Keratinocyte (primary cell): ENCODE data around the gene AFG1L. TPM values are rescaled to one million over a fixed set of nuclear protein-coding genes. Genes with fewer than 3 reads are reported as not detected.

ENCODE experiments used
- DNase-seq: peaks from one replicate; pipeline ENCODE4 v3.0.0-alpha.2; 2011; ENCODE audit warnings: low read depth, missing footprints, low spot score
- FAIRE-seq: peaks from 2 replicates; lab custom pipeline; 2011; peaks lifted over from hg19 to GRCh38; lab: Jason Lieb, UNC
- H2AFZ ChIP-seq: 2 replicates; pipeline ENCODE4 v1.6.0; 2012; ENCODE audit warnings: low read length, control low read depth, inconsistent platforms; ENCODE audit not compliant: control insufficient read depth
- H3K27ac ChIP-seq: 2 replicates; pipeline ENCODE4 v1.5.1; 2011; ENCODE audit warnings: low read length; ENCODE audit not compliant: control insufficient read depth, insufficient read depth
- H3K27me3 ChIP-seq: 3 replicates; pipeline ENCODE4 v1.6.0; 2011; ENCODE audit warnings: low read length; ENCODE audit not compliant: control insufficient read depth, insufficient read depth; ENCODE audit errors: extremely low read depth
- H3K36me3 ChIP-seq, 2 experiments: 2 replicates in 1 of 2; 3 replicates in 1 of 2; pipeline ENCODE4 v1.5.1; 2011; ENCODE audit warnings: low read length in 2 of 2, mild to moderate bottlenecking in 1 of 2; ENCODE audit not compliant: control insufficient read depth in 2 of 2, insufficient read depth in 2 of 2; ENCODE audit errors: extremely low read depth in 1 of 2
- H3K4me1 ChIP-seq: 3 replicates; pipeline ENCODE4 v1.5.1; 2011; ENCODE audit warnings: low read length; ENCODE audit not compliant: control insufficient read depth, insufficient read depth; ENCODE audit errors: extremely low read depth
- H3K4me2 ChIP-seq: 3 replicates; pipeline ENCODE4 v1.6.0; 2011; ENCODE audit warnings: low read depth, low read length; ENCODE audit not compliant: control insufficient read depth, insufficient read depth; ENCODE audit errors: extremely low read depth
- H3K4me3 ChIP-seq, 3 experiments: fragments of 200-600 bp in 1 of 3; sonication (generic) in 1 of 3; 2 replicates in 2 of 3; 3 replicates in 1 of 3; pipeline ENCODE4 v1.5.1; 2011 to 2016; ENCODE audit warnings: low read length in 3 of 3, mild to moderate bottlenecking in 3 of 3, control low read depth in 2 of 3, inconsistent platforms in 1 of 3, low read depth in 1 of 3, mixed read lengths in 1 of 3, mixed run types in 1 of 3, moderate library complexity in 1 of 3; ENCODE audit not compliant: control insufficient read depth in 2 of 3, insufficient read depth in 2 of 3; ENCODE audit errors: extremely low read depth in 1 of 3
- H3K79me2 ChIP-seq: 2 replicates; pipeline ENCODE4 v1.6.0; 2012; ENCODE audit warnings: low read length; ENCODE audit not compliant: control insufficient read depth, insufficient read depth
- H3K9ac ChIP-seq: 3 replicates; pipeline ENCODE4 v1.6.0; 2011; ENCODE audit warnings: low read length; ENCODE audit not compliant: control insufficient read depth, insufficient read depth; ENCODE audit errors: extremely low read depth
- H3K9me1 ChIP-seq: 3 replicates; pipeline ENCODE4 v1.6.0; 2011; ENCODE audit warnings: low read length; ENCODE audit not compliant: control insufficient read depth, insufficient read depth; ENCODE audit errors: extremely low read depth
- H3K9me3 ChIP-seq: 2 replicates; pipeline ENCODE4 v1.5.1; 2012; ENCODE audit warnings: low read depth, low read length; ENCODE audit not compliant: control insufficient read depth
- H4K20me1 ChIP-seq: 3 replicates; pipeline ENCODE4 v1.6.0; 2011; ENCODE audit warnings: low read length; ENCODE audit not compliant: control insufficient read depth, insufficient read depth; ENCODE audit errors: extremely low read depth
- CTCF ChIP-seq, 3 experiments: IDR thresholded peaks in 1 of 3; conservative IDR thresholded peaks in 1 of 3; optimal IDR thresholded peaks in 1 of 3; 2 replicates in 2 of 3; 3 replicates in 1 of 3; pipeline versions ENCODE3 to v1.5.1; 2011; ENCODE audit warnings: low read length in 3 of 3, mild to moderate bottlenecking in 3 of 3, moderate library complexity in 2 of 3, control low read depth in 1 of 3, inconsistent platforms in 1 of 3; ENCODE audit not compliant: insufficient read depth in 2 of 3; ENCODE audit errors: extremely low read depth in 1 of 3
- EZH2 ChIP-seq: IDR thresholded peaks from one replicate; pipeline ENCODE4 v1.6.1; 2012; ENCODE audit warnings: inconsistent platforms, mild to moderate bottlenecking, low read length, moderate library complexity
- dilution Hi-C: fragments of 300-500 bp; cut with MboI; formaldehyde crosslinking; loops from one replicate; pipeline ENCODE4 v1.7.0; 2020; ENCODE audit warnings: low sequenced_read_pairs; ENCODE audit not compliant: extremely low pct_ligation_motif_present
- polyA plus RNA-seq, 5 experiments: library from polyadenylated mRNA; depleted of rRNA in 3 of 5; stranded (reverse) in 3 of 5; stranded (forward) in 1 of 5; unstranded in 1 of 5; fragments of >200 nt; gene quantifications; 1 replicate in 1 of 5; 2 replicates in 3 of 5; 3 replicates in 1 of 5; pipeline versions ENCODE4 v1.2.1 to v1.2.3, GENCODE V29; 2011 to 2012; ENCODE audit warnings: missing spikeins in 2 of 5, low read depth in 1 of 5, low replicate concordance in 1 of 5

Gene AFG1L
- polyA plus RNA-seq, 1 donor (not counting 4 experiments of a cell fraction or from before 2014, with no cell fraction given), result 3.1 TPM

- FAIRE-seq, result no peak
Observed at GRCh38 chr6:108568551-108569305, 273.9 kb downstream of the AFG1L start.

GRCh38 chr6:108570517-108570916, 275.7 kb downstream of the AFG1L start:
- Histone ChIP-seq H3K9ac (no peak overlapping the region), H3K9me3 (no peaks in the 10 kb centered on the region), H3K4me3 (no peak overlapping the region), H3K79me2 (peaks cover 81% of the 10 kb centered on the region), H3K27ac (no peak overlapping the region), H3K27me3 (no peaks in the 10 kb centered on the region), H3K4me2 (no peak overlapping the region), H4K20me1 (peaks cover 11% of the 10 kb centered on the region), H3K9me1 (no peaks in the 10 kb centered on the region), H3K4me1 (peaks cover 22% of the 10 kb centered on the region), H3K36me3 (peaks cover 9 to 26% of the 10 kb centered on the region in 2 experiments), H2AFZ (no peak overlapping the region)
- dilution Hi-C loops, result no loop called here
- no peak for FAIRE-seq
- DNase-seq, result no peak
- TF ChIP-seq EZH2, result no peak
- no peak for TF ChIP-seq CTCF (optimal IDR thresholded peaks at IDR 0.05 in 1 of 3, IDR thresholded peaks at IDR 0.05 in 1 of 3, conservative IDR thresholded peaks at IDR 0.05 in 1 of 3; ENCODE audit: extremely low read depth in 1 of 3, insufficient read depth in 2 of 3, low read length in 3 of 3)

More at GRCh38 chr6:108568551-108569305, 273.9 kb downstream of the AFG1L start:
- H3K9ac ChIP-seq, result no peak overlapping the region
- no peaks in the 10 kb centered on the region for H3K9me3 ChIP-seq
- TF ChIP-seq CTCF (optimal IDR thresholded peaks at IDR 0.05 in 1 of 3, IDR thresholded peaks at IDR 0.05 in 1 of 3, conservative IDR thresholded peaks at IDR 0.05 in 1 of 3; ENCODE audit: extremely low read depth in 1 of 3, insufficient read depth in 2 of 3, low read length in 3 of 3) (no peak), EZH2 (no peak)
- H3K79me2 ChIP-seq, result peaks cover 73% of the 10 kb centered on the region
- H3K36me3 ChIP-seq, result peaks cover 9 to 26% of the 10 kb centered on the region in 2 experiments
- DNase-seq, result no peak
- no peak overlapping the region for H2AFZ ChIP-seq
- H3K27me3 ChIP-seq, result no peaks in the 10 kb centered on the region
- dilution Hi-C loops, result no loop called here
- H3K27ac ChIP-seq, result no peak overlapping the region
- H4K20me1 ChIP-seq, result peaks cover 11% of the 10 kb centered on the region
- no peak overlapping the region for H3K4me3 ChIP-seq
- no peak overlapping the region for H3K4me2 ChIP-seq
- H3K4me1 ChIP-seq, result peaks cover 34% of the 10 kb centered on the region
- peaks cover 2% of the 10 kb centered on the region for H3K9me1 ChIP-seq
